Measurements from ENCODE around the gene ATP5IF1.

- TF ChIP-seq CTCF (IDR thresholded peaks at IDR 0.05), result no peak
- TF ChIP-seq POLR2AphosphoS5 (IDR thresholded peaks at IDR 0.05), result no peak
Observed at GRCh38 chr1:28243685-28244311, 7.9 kb downstream of the ATP5IF1 start.
